ENCODE results near the gene TOMM40L.

Gene TOMM40L

DNA sequence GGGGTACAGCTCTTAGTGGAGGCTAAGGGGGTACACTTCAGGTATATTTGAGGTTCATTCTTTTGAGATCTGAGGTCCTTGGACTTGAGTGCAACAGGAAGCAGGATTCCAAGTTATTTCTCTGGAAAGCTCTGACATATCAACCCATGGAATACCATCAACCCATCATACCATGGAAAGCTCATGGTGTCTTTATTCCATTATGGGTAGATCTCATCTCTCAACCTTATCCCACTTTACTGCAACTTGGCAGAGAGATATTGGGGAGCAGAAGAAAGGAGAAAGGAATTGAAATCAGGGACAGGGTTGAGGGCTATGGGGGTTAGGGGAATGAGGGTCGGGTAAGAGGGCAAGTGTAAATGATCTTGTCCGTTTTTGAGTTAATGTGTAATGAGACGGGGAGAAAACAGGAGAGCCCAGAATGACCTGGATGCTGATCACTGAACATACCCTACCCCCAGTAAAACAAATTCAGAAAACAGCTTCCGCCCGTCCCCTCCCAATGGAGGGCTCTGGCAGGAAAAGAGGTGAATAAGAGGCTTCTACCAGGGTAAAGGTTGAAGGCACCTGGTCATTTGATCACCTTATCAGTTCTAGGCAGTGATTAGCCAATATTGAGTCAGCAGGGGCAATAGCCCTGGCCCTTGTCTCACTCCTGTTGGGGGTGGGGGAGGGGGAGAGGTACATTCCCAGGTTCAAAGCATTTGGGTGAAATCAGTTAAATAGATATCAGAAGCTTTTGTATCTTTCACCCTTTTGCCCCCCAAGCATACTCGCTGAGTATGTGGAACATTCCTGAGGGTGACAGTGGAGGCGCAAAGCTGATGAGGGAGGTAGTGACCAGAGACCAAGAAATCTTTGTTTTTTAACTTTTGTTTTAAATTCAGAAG, 1.8 kb upstream of the TOMM40L start:
- TF ChIP-seq ZFX (IDR thresholded peaks at IDR 0.05; ENCODE audit: borderline replicate concordance): no peak
- TF ChIP-seq, protein P1, sequence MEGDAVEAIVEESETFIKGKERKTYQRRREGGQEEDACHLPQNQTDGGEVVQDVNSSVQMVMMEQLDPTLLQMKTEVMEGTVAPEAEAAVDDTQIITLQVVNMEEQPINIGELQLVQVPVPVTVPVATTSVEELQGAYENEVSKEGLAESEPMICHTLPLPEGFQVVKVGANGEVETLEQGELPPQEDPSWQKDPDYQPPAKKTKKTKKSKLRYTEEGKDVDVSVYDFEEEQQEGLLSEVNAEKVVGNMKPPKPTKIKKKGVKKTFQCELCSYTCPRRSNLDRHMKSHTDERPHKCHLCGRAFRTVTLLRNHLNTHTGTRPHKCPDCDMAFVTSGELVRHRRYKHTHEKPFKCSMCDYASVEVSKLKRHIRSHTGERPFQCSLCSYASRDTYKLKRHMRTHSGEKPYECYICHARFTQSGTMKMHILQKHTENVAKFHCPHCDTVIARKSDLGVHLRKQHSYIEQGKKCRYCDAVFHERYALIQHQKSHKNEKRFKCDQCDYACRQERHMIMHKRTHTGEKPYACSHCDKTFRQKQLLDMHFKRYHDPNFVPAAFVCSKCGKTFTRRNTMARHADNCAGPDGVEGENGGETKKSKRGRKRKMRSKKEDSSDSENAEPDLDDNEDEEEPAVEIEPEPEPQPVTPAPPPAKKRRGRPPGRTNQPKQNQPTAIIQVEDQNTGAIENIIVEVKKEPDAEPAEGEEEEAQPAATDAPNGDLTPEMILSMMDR (IDR thresholded peaks at IDR 0.05): no peak
- no peak overlapping the region for H3K27ac ChIP-seq

DNA sequence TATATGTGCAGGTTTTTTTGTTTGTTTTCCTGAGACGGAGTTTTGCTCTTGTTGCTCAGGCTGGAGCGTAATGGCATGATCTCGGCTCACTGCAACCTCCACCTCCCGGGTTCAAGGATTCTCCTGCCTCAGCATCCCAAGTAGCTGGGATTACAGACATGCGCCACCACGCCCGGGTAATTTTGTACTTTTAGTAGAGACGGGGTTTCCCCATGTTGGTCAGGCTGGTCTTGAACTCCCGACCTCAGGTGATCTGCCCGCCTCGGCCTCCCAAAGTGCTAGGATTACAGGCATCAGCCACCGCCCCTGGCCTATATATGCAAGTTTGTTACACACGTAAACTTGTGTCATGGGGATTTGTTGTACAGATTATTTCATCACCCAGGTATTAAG, 1.2 kb upstream of the TOMM40L start:
- peak overlapping the region; percentile 84; the same call in 1 of the 2 replicates for H3K27ac ChIP-seq

DNA sequence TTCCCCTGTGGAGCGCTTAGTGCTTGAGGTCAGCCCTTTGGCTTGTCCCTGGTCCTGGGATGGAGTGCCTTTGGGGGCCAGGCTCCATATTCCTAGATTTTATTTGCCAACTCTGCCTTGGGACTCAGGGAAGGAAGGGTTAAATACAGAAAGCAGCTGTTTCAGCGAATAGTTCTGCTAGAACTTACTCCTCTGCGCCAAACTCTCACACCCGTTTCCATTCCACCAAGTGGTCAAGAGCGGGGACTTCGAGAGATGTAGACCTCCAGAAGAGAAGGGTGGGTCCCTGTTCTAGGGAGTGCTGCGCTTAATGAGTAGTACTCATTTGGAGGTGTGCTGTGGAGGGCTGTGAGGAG, 704 bp upstream of the TOMM40L start:
- peak overlapping the region; percentile 84 for H3K27ac ChIP-seq

DNA sequence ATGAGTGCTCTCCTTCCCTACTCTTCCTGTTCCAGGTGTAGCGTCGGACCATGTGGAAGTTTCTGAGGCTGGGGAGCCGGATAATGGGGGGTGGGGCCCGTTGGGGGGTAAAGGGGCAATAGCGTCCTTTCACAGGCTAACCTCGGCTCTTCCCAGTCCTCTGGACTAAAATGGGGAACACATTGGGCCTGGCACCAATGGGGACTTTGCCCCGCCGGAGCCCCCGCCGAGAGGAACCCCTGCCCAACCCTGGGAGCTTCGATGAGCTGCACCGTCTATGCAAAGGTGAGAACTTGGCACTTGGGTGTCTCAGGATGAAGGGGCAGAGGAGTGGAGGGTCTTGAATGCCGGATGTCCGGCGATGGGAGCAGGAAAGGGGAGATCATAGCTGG, 456 bp downstream of the TOMM40L start:
- peak overlapping the region; percentile 84 for H3K27ac ChIP-seq
- TF ChIP-seq, protein P1 (IDR thresholded peaks at IDR 0.05): no peak
- TF ChIP-seq ZFX (IDR thresholded peaks at IDR 0.05; ENCODE audit: borderline replicate concordance): no peak

More for the DNA sequence above, 704 bp upstream of the TOMM40L start:
- TF ChIP-seq, protein P1 (IDR thresholded peaks at IDR 0.05): no peak
- TF ChIP-seq ZFX (IDR thresholded peaks at IDR 0.05; ENCODE audit: borderline replicate concordance): no peak

DNA sequence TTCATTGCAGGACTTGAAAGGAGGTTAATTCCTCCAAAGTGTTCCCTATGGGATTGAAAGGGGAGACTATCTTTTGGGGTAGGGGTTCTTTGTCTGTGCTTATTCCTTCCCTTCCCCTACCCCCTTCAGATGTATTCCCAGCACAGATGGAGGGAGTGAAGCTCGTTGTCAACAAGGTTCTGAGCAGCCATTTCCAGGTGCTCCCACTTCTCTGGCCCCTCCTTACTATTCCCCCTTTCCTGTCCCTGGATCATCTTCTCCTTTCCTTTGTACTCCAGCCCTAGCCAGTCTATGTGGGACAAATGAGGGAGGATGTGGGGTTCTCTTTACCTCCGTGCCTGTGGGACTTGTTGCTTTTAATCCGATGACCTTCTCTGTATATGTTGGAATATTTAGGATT, 899 bp downstream of the TOMM40L start:
- no peak for TF ChIP-seq ZFX (IDR thresholded peaks at IDR 0.05; ENCODE audit: borderline replicate concordance)
- TF ChIP-seq, protein P1 (IDR thresholded peaks at IDR 0.05): no peak
- H3K27ac ChIP-seq: peak overlapping the region; percentile 84

DNA sequence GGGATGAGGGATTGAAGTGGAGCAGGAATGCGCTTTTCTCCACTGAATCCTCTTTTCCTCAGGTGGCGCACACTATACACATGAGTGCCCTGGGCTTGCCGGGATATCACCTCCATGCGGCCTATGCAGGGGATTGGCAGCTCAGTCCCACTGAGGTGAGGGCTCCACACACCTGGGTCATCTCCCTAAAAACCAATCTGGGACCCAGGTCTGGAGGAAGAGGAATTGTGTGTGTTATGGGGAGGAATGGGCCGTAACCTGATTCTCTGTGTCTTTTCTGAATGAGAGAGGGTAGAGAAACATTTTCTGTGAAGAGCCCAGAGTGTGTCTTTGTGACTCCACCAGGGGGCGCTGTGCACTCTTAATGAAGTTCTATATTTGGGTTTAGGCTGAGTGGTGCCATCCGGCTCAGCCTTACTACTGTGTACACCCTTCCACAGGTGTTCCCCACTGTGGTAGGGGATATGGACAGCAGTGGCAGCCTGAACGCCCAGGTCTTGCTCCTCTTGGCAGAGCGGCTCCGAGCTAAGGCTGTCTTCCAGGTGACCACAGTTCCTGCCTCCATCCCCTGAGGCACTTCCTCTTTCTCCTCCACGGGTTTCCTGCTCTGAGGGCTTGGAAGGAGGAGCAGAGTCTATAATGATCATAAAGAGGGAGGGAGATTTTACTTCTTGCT, 1.5 kb downstream of the TOMM40L start:
- TF ChIP-seq ZFX (IDR thresholded peaks at IDR 0.05; ENCODE audit: borderline replicate concordance): no peak
- TF ChIP-seq, protein P1 (IDR thresholded peaks at IDR 0.05): peak; percentile 96

DNA sequence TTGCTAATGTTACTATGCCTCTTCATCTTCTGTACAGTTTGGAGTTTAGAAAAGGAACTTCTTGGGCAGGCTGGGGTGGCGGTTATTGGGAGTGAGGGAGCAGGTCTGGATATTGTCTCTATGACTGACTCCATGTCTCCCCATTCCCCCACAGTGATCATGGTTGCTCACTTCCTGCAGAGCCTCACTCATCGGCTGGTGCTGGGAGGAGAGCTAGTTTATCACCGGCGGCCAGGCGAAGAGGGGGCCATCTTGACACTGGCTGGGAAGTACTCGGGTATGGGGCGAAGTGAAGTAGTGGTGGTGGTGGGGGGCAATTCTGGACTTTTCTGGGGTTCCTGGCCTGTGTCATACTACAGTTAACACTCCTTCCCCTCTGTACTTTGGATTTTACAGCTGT, 2.2 kb downstream of the TOMM40L start:
- TF ChIP-seq ZFX (IDR thresholded peaks at IDR 0.05; ENCODE audit: borderline replicate concordance): no peak
- TF ChIP-seq, protein P1 (IDR thresholded peaks at IDR 0.05): no peak
- peak overlapping the region; percentile 84 for H3K27ac ChIP-seq

More for the DNA sequence above, 1.5 kb downstream of the TOMM40L start:
- peak overlapping the region; percentile 84 for H3K27ac ChIP-seq
